HG03520 (cell line): ENCODE data around the gene NEURL4.
"Not testable (repeated sequence)": the region's sequence is repeated elsewhere in the genome, so short reads cannot be mapped to it uniquely, and the experiment has no call there.

Source experiments
- ATAC-seq: cut with Tn5 transposase; IDR thresholded peaks from one replicate; pipeline ENCODE4 v1.9.1; 2021; ENCODE audit warnings: mild to moderate bottlenecking, moderate library complexity; ENCODE audit not compliant: unreplicated experiment

The NEURL4 gene

GRCh38 chr17:7347630-7348477 lies 18.7 kb upstream of the NEURL4 start:
- no peak for ATAC-seq

- no peak for ATAC-seq
Measured at GRCh38 chr17:7346761-7347614, 17.9 kb upstream of the NEURL4 start.

- no peak for ATAC-seq
Measured at GRCh38 chr17:7343250-7343649, 14.1 kb upstream of the NEURL4 start.

- no peak for ATAC-seq
Measured at GRCh38 chr17:7341842-7342241, 12.7 kb upstream of the NEURL4 start.

- ATAC-seq: no peak
Measured at GRCh38 chr17:7340179-7340578, 11.0 kb upstream of the NEURL4 start.

GRCh38 chr17:7337600-7337999 lies 8.5 kb upstream of the NEURL4 start:
- not testable (repeated sequence) for ATAC-seq

- peak; percentile 58 for ATAC-seq
Measured at GRCh38 chr17:7336240-7337175, 7.4 kb upstream of the NEURL4 start, which contains the start of gene ACAP1. Gene ACAP1 (plus strand): TSS chr17:7336529. CDS start chr17:7336735, 206 bp downstream.

- ATAC-seq: not testable (repeated sequence)
Measured at GRCh38 chr17:7335765-7336164, 6.6 kb upstream of the NEURL4 start.

GRCh38 chr17:7334938-7335538 lies 5.9 kb upstream of the NEURL4 start:
- ATAC-seq: no peak

- ATAC-seq: not testable (repeated sequence)
Measured at GRCh38 chr17:7332600-7333069, 3.5 kb upstream of the NEURL4 start.

- ATAC-seq: no peak
Measured at GRCh38 chr17:7332111-7332510, 3.0 kb upstream of the NEURL4 start.

GRCh38 chr17:7330638-7331015 lies 1.5 kb upstream of the NEURL4 start:
- no peak for ATAC-seq

- ATAC-seq: peak; percentile 37
Measured at GRCh38 chr17:7329997-7330637, 982 bp upstream of the NEURL4 start.

- peak; percentile 52 for ATAC-seq
Measured at GRCh38 chr17:7329374-7329996, 350 bp upstream of the NEURL4 start.

GRCh38 chr17:7328009-7328408 lies 1.1 kb downstream of the NEURL4 start:
- no peak for ATAC-seq

- no peak for ATAC-seq
Measured at GRCh38 chr17:7327501-7327900, 1.6 kb downstream of the NEURL4 start.

- no peak for ATAC-seq
Measured at GRCh38 chr17:7327056-7327455, 2.1 kb downstream of the NEURL4 start.

GRCh38 chr17:7326186-7326585 lies 2.9 kb downstream of the NEURL4 start:
- no peak for ATAC-seq

GRCh38 chr17:7325031-7325528 lies 4.1 kb downstream of the NEURL4 start:
- ATAC-seq: no peak
